Esophagus squamous epithelium (tissue), 5 donors: ENCODE measurements around the gene NMNAT2. TPM values are rescaled to one million over a fixed set of nuclear protein-coding genes. Genes with fewer than 3 reads are reported as not detected.

Experiments
- DNase-seq: peaks from one replicate; lab custom pipeline; 2025; lab: John Stamatoyannopoulos, UW
- H3K27ac ChIP-seq, 4 donors: fragments of 200-600 bp; sonication (generic); one replicate each; pipeline ENCODE4 v1.5.1; 2016 to 2019; ENCODE audit warnings: mild to moderate bottlenecking in 1 of 4
- H3K27me3 ChIP-seq, 4 donors: fragments of 200-600 bp; sonication (generic); 1 replicate in 3 of 4; 2 replicates in 1 of 4; pipeline versions ENCODE4 v1.5.1 to v1.6.0; 2017 to 2021; ENCODE audit warnings: antibody characterized with exemption in 1 of 4
- H3K36me3 ChIP-seq, 3 donors: fragments of 200-600 bp; sonication (generic); one replicate each; pipeline ENCODE4 v1.5.1; 2016 to 2019
- H3K4me1 ChIP-seq, 3 donors: fragments of 200-600 bp; sonication (generic); one replicate each; pipeline ENCODE4 v1.5.1; 2017 to 2019
- H3K4me3 ChIP-seq, 4 donors: fragments of 200-600 bp; sonication (generic); 1 replicate in 3 of 4; 2 replicates in 1 of 4; pipeline ENCODE4 v1.5.1; 2016 to 2019; ENCODE audit warnings: mild to moderate bottlenecking in 2 of 4, moderate library complexity in 1 of 4
- H3K9me3 ChIP-seq, 3 donors: fragments of 200-600 bp; sonication (generic); one replicate each; pipeline ENCODE4 v1.5.1; 2016 to 2019
- CTCF ChIP-seq, 6 experiments: fragments of 450-650 bp in 4 of 6; fragments of 200-600 bp in 2 of 6; sonication (generic) in 2 of 6; IDR thresholded peaks; one replicate each; pipeline ENCODE4 v1.5.1; 2016 to 2019; ENCODE audit warnings: antibody characterized with exemption in 6 of 6, mild to moderate bottlenecking in 4 of 6, moderate library complexity in 4 of 6
- POLR2A ChIP-seq, 4 donors: fragments of 450-650 bp; IDR thresholded peaks; one replicate each; pipeline ENCODE4 v1.6.1; 2017; ENCODE audit warnings: antibody characterized with exemption in 4 of 4, mild to moderate bottlenecking in 4 of 4, moderate library complexity in 3 of 4
- WGBS, 2 donors: methylation state at CpG; one replicate each; pipeline ENCODE4 v1.1.5; 2018; 5-methylcytosine and 5-hydroxymethylcytosine counted together
- intact Hi-C: fragments of 100-400 bp; cut with DNase I; formaldehyde crosslinking; loops from one replicate; pipeline ENCODE4 v1.15.0; 2022
- total RNA-seq, 4 donors: library from RNA; depleted of rRNA; stranded (reverse); fragments of >200 nt; gene quantifications; one replicate each; pipeline ENCODE4 v1.1.0, GENCODE V29; 2016
- donor health status: DM: yes; HTN: yes; CAD: no.

NMNAT2 gene
- total RNA-seq, result 1 to 10 TPM in 1 of 4 donors, under 1 TPM in 2, not detected in 1; 0.18 to 1.1 (median 0.26) TPM

DNA sequence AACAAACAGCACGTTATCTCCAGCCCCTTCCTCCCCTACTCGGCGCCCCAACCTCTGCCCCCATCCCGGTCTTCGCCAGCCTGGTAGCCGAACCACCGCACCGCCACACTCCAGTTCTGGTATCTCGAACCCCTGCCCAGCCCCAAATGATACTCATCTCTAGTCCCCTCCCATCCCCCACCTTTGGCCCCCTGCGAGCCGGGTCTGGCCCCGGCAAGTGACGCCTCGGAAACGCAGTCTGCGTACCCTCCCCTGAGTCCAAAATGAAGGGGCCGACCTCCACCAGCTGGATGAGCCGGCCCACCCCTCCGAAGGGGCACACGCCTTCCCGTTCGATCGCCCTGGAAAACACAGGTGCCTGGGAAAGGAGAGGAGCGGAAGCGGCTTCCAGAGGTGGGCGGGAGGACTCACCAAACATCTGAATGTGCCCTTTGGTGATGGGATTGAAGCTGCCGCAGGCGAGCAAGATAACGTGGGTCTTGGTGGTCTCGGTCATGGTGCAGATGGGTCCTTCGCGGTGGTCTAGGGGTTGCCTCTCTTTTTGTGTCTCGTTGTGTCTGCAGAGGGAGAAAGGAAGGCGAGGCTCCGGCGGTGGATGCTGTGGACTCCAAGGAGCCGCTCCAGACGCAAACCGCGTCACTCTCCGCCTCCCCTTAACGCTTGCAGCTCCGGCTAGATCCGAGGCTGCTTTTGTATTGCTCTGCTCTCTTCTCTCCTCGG, at the start of gene NMNAT2:
Gene NMNAT2, minus strand, starts transcription at position 609 of the 720 bp plus-strand sequence. Its CDS starts 113 bp downstream, at position 496.
- peaks cover 9 to 84% (median 15%) of the 10 kb centered on the region in 4 donors for H3K27me3 ChIP-seq
- peak within 1 kb of the TSS in 3 of 4 donors; percentile 8 to 55 (median 36) for H3K4me3 ChIP-seq
- intact Hi-C loops, result no loop called here

DNA sequence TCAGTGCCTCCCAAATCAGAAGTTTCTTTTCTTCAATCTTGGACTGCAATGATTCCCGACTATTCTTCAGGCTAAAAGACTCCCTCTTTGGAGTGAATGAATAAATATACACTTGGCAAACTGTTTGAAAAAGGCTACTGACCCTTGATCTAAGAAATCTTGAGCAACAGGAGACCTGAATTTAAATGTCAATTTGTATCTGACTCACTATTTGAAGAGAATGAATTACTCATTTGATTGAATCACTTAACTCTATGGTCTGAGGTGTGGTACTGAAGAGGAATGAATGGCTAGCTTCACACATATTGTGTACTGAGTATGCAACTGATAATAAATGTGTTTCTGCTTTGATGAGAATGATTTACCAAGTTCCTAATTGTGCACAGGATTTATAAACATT, 49.5 kb upstream of the NMNAT2 start:
- intact Hi-C loops, result no loop called here

More for the DNA sequence above, at the start of gene NMNAT2:
- no peak within 1 kb of the TSS for H3K27ac ChIP-seq
- no peak for DNase-seq
- H3K4me1 ChIP-seq, result peaks cover 4 to 23% (median 14%) of the 10 kb centered on the region in 3 donors
- H3K9me3 ChIP-seq, result no peaks in the 10 kb centered on the region
- no peaks in the 10 kb centered on the region for H3K36me3 ChIP-seq
- TF ChIP-seq POLR2A (IDR thresholded peaks at IDR 0.05), result no peak
- no peak for TF ChIP-seq CTCF (IDR thresholded peaks at IDR 0.05)
- 4 to 6% methylated on average over 17 to 24 of the region's 45 CpGs for WGBS, 2 donors

DNA sequence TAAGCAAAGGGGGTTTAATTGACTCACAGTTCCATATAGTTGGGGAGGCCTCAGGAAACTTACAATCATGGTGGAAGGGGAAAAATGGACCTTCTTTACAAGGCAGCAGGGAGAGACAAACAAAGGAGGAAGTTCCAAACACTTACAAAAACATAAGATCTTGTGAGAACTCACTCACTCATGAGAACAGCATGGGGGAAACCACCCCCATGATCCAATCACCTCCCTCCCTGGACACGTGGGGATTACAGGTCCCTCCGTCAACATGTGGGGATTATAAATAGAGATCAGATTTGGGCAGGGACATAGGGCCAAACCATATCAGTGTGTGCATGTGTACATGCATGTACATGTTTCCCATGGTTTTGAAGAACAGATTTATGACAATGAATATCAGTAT, 48.6 kb upstream of the NMNAT2 start:
- DNase-seq, result no peak
- H3K4me1 ChIP-seq, result peaks cover 0 to 24% (median 0%) of the 10 kb centered on the region in 3 donors
- intact Hi-C loops, result no loop called here
- H3K36me3 ChIP-seq, result no peaks in the 10 kb centered on the region
- no peaks in the 10 kb centered on the region for H3K9me3 ChIP-seq
- H3K27ac ChIP-seq, result no peak overlapping the region
- no peak overlapping the region for H3K4me3 ChIP-seq
- TF ChIP-seq POLR2A (IDR thresholded peaks at IDR 0.05) (no peak), CTCF (IDR thresholded peaks at IDR 0.05) (no peak)
- H3K27me3 ChIP-seq, result peaks cover 0 to 15% (median 0%) of the 10 kb centered on the region in 4 donors
- 40 to 41% methylated on average over 2 of the region's 2 CpGs for WGBS, 2 donors

More for the DNA sequence above, 49.5 kb upstream of the NMNAT2 start:
- Histone ChIP-seq H3K36me3 (no peaks in the 10 kb centered on the region), H3K4me3 (no peak overlapping the region), H3K27me3 (peaks cover 0 to 15% (median 0%) of the 10 kb centered on the region in 4 donors), H3K4me1 (peaks cover 0 to 21% (median 0%) of the 10 kb centered on the region in 3 donors), H3K27ac (peak overlapping the region in 1 of 4 donors; percentile 38), H3K9me3 (no peaks in the 10 kb centered on the region)
- TF ChIP-seq POLR2A (IDR thresholded peaks at IDR 0.05), result no peak
- no peak for TF ChIP-seq CTCF (IDR thresholded peaks at IDR 0.05)
- DNase-seq, result no peak
- WGBS, 2 donors, result 26 to 43% methylated on average over 1 of the region's 1 CpG

DNA sequence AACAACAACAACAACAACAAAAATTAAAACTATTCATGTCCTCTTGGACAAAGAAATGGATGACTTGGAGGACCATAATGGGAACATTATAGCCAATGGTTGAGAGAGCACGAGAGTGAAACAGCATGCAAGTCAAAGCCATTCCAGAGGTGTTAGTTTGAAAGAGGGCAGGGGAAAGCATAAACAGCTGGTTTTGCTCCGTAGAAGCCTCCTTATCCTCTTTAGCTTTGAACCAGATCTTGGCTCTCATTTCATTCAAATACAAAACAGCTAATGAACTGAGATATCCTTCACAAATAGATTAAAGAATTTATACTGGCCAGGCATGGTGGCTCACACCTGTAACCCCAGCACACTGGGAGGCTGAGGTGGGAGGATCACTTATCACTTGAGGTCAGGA, 45.4 kb upstream of the NMNAT2 start:
- intact Hi-C loops, result no loop called here
- Histone ChIP-seq H3K27me3 (peaks cover 0 to 18% (median 0%) of the 10 kb centered on the region in 4 donors), H3K4me1 (peaks cover 0 to 15% (median 0%) of the 10 kb centered on the region in 3 donors), H3K4me3 (no peak overlapping the region), H3K9me3 (no peaks in the 10 kb centered on the region), H3K27ac (no peak overlapping the region), H3K36me3 (no peaks in the 10 kb centered on the region)
- 71 to 75% methylated on average over 2 of the region's 2 CpGs for WGBS, 2 donors
- DNase-seq, result no peak
- no peak for TF ChIP-seq POLR2A (IDR thresholded peaks at IDR 0.05)
- TF ChIP-seq CTCF (IDR thresholded peaks at IDR 0.05), result no peak

DNA sequence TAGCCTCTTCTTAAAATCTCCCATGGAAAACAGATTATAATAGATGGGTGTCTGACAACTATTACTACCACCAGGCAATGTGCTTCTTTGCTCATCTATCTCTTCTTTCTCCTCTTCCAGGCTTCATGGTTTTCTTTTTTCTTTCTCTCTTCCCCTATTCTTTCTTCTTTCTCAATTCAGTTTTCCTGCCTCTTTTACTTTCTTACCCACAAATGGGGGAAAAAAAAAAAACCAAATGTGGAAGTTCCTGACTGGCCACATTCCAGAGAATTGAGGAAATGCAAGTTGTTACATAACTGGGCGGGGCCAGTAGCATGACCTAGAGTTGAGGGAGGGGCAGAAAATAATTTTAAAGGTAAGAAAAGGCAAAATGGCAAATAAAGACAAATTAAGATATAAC, 43.2 kb upstream of the NMNAT2 start:
- intact Hi-C loops, result no loop called here
- H3K4me1 ChIP-seq, result peaks cover 0 to 10% (median 0%) of the 10 kb centered on the region in 3 donors
- peaks cover 0 to 19% (median 0%) of the 10 kb centered on the region in 4 donors for H3K27me3 ChIP-seq
- H3K4me3 ChIP-seq, result no peak overlapping the region
- H3K9me3 ChIP-seq, result no peaks in the 10 kb centered on the region
- TF ChIP-seq CTCF (IDR thresholded peaks at IDR 0.05) (no peak), POLR2A (IDR thresholded peaks at IDR 0.05) (no peak)
- DNase-seq, result no peak
- 22 to 50% methylated on average over 1 of the region's 1 CpG for WGBS, 2 donors
- no peak overlapping the region for H3K27ac ChIP-seq
- no peaks in the 10 kb centered on the region for H3K36me3 ChIP-seq
